ENCODE measurements around the gene ALDH16A1.

Gene ALDH16A1

GRCh38 chr19:49513746-49514118, 60.7 kb downstream of the ALDH16A1 start:
- DNase-seq (ENCODE audit: low spot score) = no peak

GRCh38 chr19:49514151-49514550, 61.1 kb downstream of the ALDH16A1 start:
- DNase-seq (ENCODE audit: low spot score) = peak; percentile 4
- no peak for TF ChIP-seq CTCF (IDR thresholded peaks at IDR 0.05; ENCODE audit: extremely low read depth, missing control alignments)

More at GRCh38 chr19:49513746-49514118, 60.7 kb downstream of the ALDH16A1 start:
- TF ChIP-seq CTCF (IDR thresholded peaks at IDR 0.05; ENCODE audit: extremely low read depth, missing control alignments) = no peak

- DNase-seq (ENCODE audit: low spot score) = no peak
- no peak for TF ChIP-seq CTCF (IDR thresholded peaks at IDR 0.05; ENCODE audit: extremely low read depth, missing control alignments)
These were observed 62.7 kb downstream of the ALDH16A1 start for GRCh38 chr19:49515767-49516166.

GRCh38 chr19:49518033-49518432, 65.0 kb downstream of the ALDH16A1 start:
- no peak for DNase-seq (ENCODE audit: low spot score)
- no peak for TF ChIP-seq CTCF (IDR thresholded peaks at IDR 0.05; ENCODE audit: extremely low read depth, missing control alignments)
